Stimulated activated naive CD4-positive, alpha-beta T cell treated with Interleukin-2 at 50 U/mL for 16 hours (primary cell): ENCODE results near the gene PDE6H.

Source experiments
- DNase-seq: peaks from one replicate; lab custom pipeline; 2025; lab: John Stamatoyannopoulos, UW

Gene PDE6H

GRCh38 chr12:14974633-14975032, 1.8 kb downstream of the PDE6H start:
- DNase-seq = no peak

GRCh38 chr12:14975457-14975856, 2.6 kb downstream of the PDE6H start:
- DNase-seq = no peak

- DNase-seq = no peak
Measured at GRCh38 chr12:14976658-14977057, 3.8 kb downstream of the PDE6H start.

- no peak for DNase-seq
Measured at GRCh38 chr12:14979468-14979867, 6.6 kb downstream of the PDE6H start.

GRCh38 chr12:14981049-14981448, 8.2 kb downstream of the PDE6H start:
- DNase-seq = no peak

- no peak for DNase-seq
Measured at GRCh38 chr12:14982562-14982961, 9.7 kb downstream of the PDE6H start.

- DNase-seq = no peak
Measured at GRCh38 chr12:14982991-14983390, 10.1 kb downstream of the PDE6H start.

GRCh38 chr12:14984036-14984435, 11.2 kb downstream of the PDE6H start:
- no peak for DNase-seq

GRCh38 chr12:14984766-14985285, 12.0 kb downstream of the PDE6H start:
- no peak for DNase-seq

GRCh38 chr12:14986449-14986848, 13.6 kb downstream of the PDE6H start:
- DNase-seq = no peak

- no peak for DNase-seq
Measured at GRCh38 chr12:14988035-14988434, 15.2 kb downstream of the PDE6H start.

- DNase-seq = no peak
Measured at GRCh38 chr12:14989790-14990189, 16.9 kb downstream of the PDE6H start.

- no peak for DNase-seq
Measured at GRCh38 chr12:14991069-14991468, 18.2 kb downstream of the PDE6H start.

- no peak for DNase-seq
Measured at GRCh38 chr12:14992673-14993072, 19.8 kb downstream of the PDE6H start.

- DNase-seq = no peak
Measured at GRCh38 chr12:14993117-14993516, 20.3 kb downstream of the PDE6H start.

- DNase-seq = no peak
Measured at GRCh38 chr12:14993537-14994266, 20.9 kb downstream of the PDE6H start.

GRCh38 chr12:14994610-14995009, 21.8 kb downstream of the PDE6H start:
- DNase-seq = no peak

GRCh38 chr12:14995583-14996425, 23.0 kb downstream of the PDE6H start:
- DNase-seq = no peak

GRCh38 chr12:14997998-14998397, 25.2 kb downstream of the PDE6H start:
- DNase-seq = no peak

- no peak for DNase-seq
Measured at GRCh38 chr12:14999021-14999694, 26.3 kb downstream of the PDE6H start.

GRCh38 chr12:14999695-15000365, 27.0 kb downstream of the PDE6H start:
- DNase-seq = no peak

- DNase-seq = no peak
Measured at GRCh38 chr12:15000575-15000974, 27.7 kb downstream of the PDE6H start.
